Heart left ventricle (tissue), 13 donors: ENCODE results near the gene CCDC27.

Experiments used
- CTCF ChIP-seq, 12 donors: fragments of 200-600 bp; sonication (generic) in 4 of 12; IDR thresholded peaks; one replicate each; pipeline versions ENCODE4 v1.5.0 to v1.8.0; 2018 to 2022; ENCODE audit warnings: antibody characterized with exemption in 12 of 12, mild to moderate bottlenecking in 5 of 12
- POLR2A ChIP-seq, 2 donors: fragments of 450-650 bp; IDR thresholded peaks; one replicate each; pipeline ENCODE4 v1.6.1; 2017; ENCODE audit warnings: antibody characterized with exemption in 2 of 2, mild to moderate bottlenecking in 2 of 2, moderate library complexity in 2 of 2
- donor health status: ischemic (EF 13 %, LVEDD 7.1; RV severe dilation, severe dysfunction).
- donor health status: DM: no; HTN: yes; CAD: no.
- donor health status: DM: no; HTN: no; CAD: no.
- donor health status: ischemic (EF 25% LVEDD 6.9; RV normal size, moderate dysfunction).
- donor health status: ischemic (EF 25% LVEDD 5.7; RV mildly dilated, moderate dysfunction).
- donor health status: ischemic (EF 35%, LVEDD 5.7; RV mildly dilated, moderate dysfunction).
- donor health status: nonischemic (EF 11% LVEDD 7.7; RV severe dilation, severe dysfunction).
- donor health status: DM: yes; HTN: yes; CAD: no.
- donor health status: PGD.
- donor health status: ischemic (EF 29% LVEDD 5.4; RV normal size, mild dysfunction).
- donor health status: nonischemic (EF 23%, LVEDD 6.1; RV moderate dilation, normal function).

GRCh38 chr1:3788756-3789420 is 36.6 kb downstream of the CCDC27 start:
- TF ChIP-seq POLR2A (IDR thresholded peaks at IDR 0.05), result no peak
- TF ChIP-seq CTCF (IDR thresholded peaks at IDR 0.05), result no peak
